ENCODE data around the gene CCT6B. TPM values are rescaled to one million over a fixed set of nuclear protein-coding genes. Genes with fewer than 3 reads are reported as not detected.

The CCT6B gene
- total and polyA plus RNA-seq, 9 of the 15 experiments (the other 6 are each of a cell fraction or from before 2014, with no cell fraction given): 0.25 to 0.91 (median 0.58) TPM

- 0 out of 2 replicates have a peak, but pooled peaks have one; percentile 36 for TF ChIP-seq ZNF24 (IDR thresholded peaks at IDR 0.05)
- peak; percentile 54; the same call in 1 of the 2 replicates for TF ChIP-seq ARID1B (IDR thresholded peaks at IDR 0.05)
- TF ChIP-seq RCOR1 (IDR thresholded peaks at IDR 0.05; ENCODE audit: borderline replicate concordance in 1 of 2, low read depth in 2 of 2, low read length in 2 of 2): peak in 1 of 2 experiments; percentile 75; a peak in 1 of 4 replicates
- peak; percentile 69 for TF ChIP-seq ATF3 (IDR thresholded peaks at IDR 0.05)
- no peak for TF ChIP-seq ATF3 (CRISPR knock-in tag; conservative IDR thresholded peaks at IDR 0.05)
These were observed 13.8 kb upstream of the CCT6B start (continued) for GRCh38 chr17:34974794-34975785.

DNA sequence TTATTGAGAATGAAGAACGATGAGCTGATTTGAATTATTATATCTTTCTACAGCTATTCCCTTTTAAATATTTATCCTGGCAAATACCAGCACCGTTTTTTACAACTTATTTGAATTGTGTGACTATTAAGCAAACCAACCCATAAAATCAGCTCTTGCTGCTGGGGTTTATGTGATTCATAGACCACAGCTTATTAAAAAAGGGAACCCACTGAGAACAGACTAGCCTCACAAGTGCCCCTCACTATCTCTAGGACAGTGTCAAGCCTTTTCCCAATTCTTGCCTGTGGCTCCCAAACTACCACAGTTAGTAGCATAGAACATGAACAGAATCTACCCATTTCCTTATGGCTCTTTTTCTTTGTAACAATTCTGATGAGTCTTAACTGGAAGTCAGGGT lies 12.9 kb upstream of the CCT6B start:
- ChIA-PET CTCF (ENCODE audit: low intra/inter-chr PET ratio) (no interaction called here), POLR2A (interaction anchor here (0.6 to 2.2 kb wide), 7 partner anchors 8 to 110 kb away, joined by 3 to 13 read pairs (median 5); partner anchors contain the start of genes CCT6B and ZNF830)
- Histone ChIP-seq H2AFZ (ENCODE audit: low read depth, low read length) (no peak overlapping the region), H3K9ac (ENCODE audit: insufficient read depth in 1 of 2, low read depth in 2 of 2, low read length in 2 of 2) (no peak overlapping the region), H3K36me3 (ENCODE audit: control insufficient read depth, insufficient read depth, low read length) (no peaks in the 10 kb centered on the region), H3K4me1 (replicated peaks in 1 of 2; ENCODE audit: control insufficient read depth in 2 of 2, insufficient read depth in 2 of 2, low read length in 2 of 2) (peaks cover 0 to 4% of the 10 kb centered on the region in 2 experiments; a peak in 1 of 5 replicates), H3K27ac (ENCODE audit: extremely low read depth, low read depth, low read length) (no peak overlapping the region), H3K9me1 (ENCODE audit: control insufficient read depth, insufficient read depth, low read length) (no peaks in the 10 kb centered on the region), H3K27me3 (ENCODE audit: control insufficient read depth in 2 of 2, insufficient read depth in 2 of 2, low read length in 2 of 2) (no peaks in the 10 kb centered on the region), H3K9me3 (replicated peaks; ENCODE audit: control insufficient read depth, insufficient read depth, low read depth, low read length) (no peaks in the 10 kb centered on the region), H3K4me3 (no peak overlapping the region), H3K4me2 (ENCODE audit: insufficient read depth, low read length) (no peak overlapping the region), H4K20me1 (replicated peaks; ENCODE audit: control insufficient read depth, insufficient read depth, low read length) (no peaks in the 10 kb centered on the region), H3K79me2 (ENCODE audit: control insufficient read depth, insufficient read depth, low read length) (no peaks in the 10 kb centered on the region)
- FAIRE-seq (no peak), ATAC-seq (no peak), DNase-seq (ENCODE audit: extremely low read depth in 1 of 4, low spot score in 3 of 4) (no peak)
- WGBS (ENCODE audit: insufficient coverage, low coverage, missing lambda C conversion rate): 27% methylated on average over 2 of the region's 2 CpGs
- in situ Hi-C loops (cut with MboI) (no loop called here), intact Hi-C loops (cut with micrococcal nuclease) (no loop called here)
- BruUV-seq (replicated peaks): no TSS peak
- no peak for TF ChIP-seq BCL6 (CRISPR knock-in tag; IDR thresholded peaks at IDR 0.05)
- TF ChIP-seq BCOR (IDR thresholded peaks at IDR 0.05): no peak
